A549 (cell line): ENCODE measurements around the gene ZNF385B. TPM values are rescaled to one million over a fixed set of nuclear protein-coding genes. Genes with fewer than 3 reads are reported as not detected.

Source experiments
- ATAC-seq, 2 experiments: fragments of 200-7000 bp in 1 of 2; fragments of >200 bp in 1 of 2; cut with Nextera tagmentation in 1 of 2; cut with Tn5 transposase in 1 of 2; 3 replicates each; pipeline versions ENCODE4 v1.8.0 to v1.9.1; 2018 to 2020; ENCODE audit warnings: mild to moderate bottlenecking in 1 of 2, moderate library complexity in 1 of 2
- CTCF ChIA-PET: fragments of 300-600 bp; sonication (Branson Sonifier 250); formaldehyde crosslinking; extraction: SDS; loops from one replicate; lab custom pipeline; 2021; ENCODE audit warnings: antibody characterized with exemption, inconsistent platforms; lab: Yijun Ruan, JAX
- POLR2A ChIA-PET: fragments of 350-600 bp; formaldehyde crosslinking; extraction: SDS; loops from one replicate; lab custom pipeline; 2021; ENCODE audit warnings: antibody characterized with exemption, inconsistent platforms; lab: Yijun Ruan, JAX
- DNase-seq, 2 experiments: peaks; one replicate each; pipeline versions ENCODE4 v3.0.0 to v3.0.0-alpha.2; 2011 to 2016; ENCODE audit warnings: low read depth in 1 of 2, low spot score in 1 of 2
- FAIRE-seq: peaks from 2 replicates; lab custom pipeline; 2011; peaks lifted over from hg19 to GRCh38; lab: Jason Lieb, UNC
- H3K27ac ChIP-seq, 2 experiments: fragments of >200 bp; sonication (Bioruptor Twin); formaldehyde crosslinking; 3 replicates each; pipeline ENCODE4 v1.5.1; 2016 to 2017
- H3K4me1 ChIP-seq: fragments of >200 bp; sonication (Bioruptor Twin); formaldehyde crosslinking; 3 replicates; pipeline ENCODE4 v1.6.1; 2016
- H3K4me2 ChIP-seq: fragments of >200 bp; sonication (Bioruptor Twin); formaldehyde crosslinking; 3 replicates; pipeline ENCODE4 v1.6.1; 2016
- H3K4me3 ChIP-seq: fragments of >200 bp; sonication (Bioruptor Twin); formaldehyde crosslinking; 3 replicates; pipeline ENCODE4 v1.5.1; 2016
- H3K9me3 ChIP-seq: fragments of >200 bp; sonication (Bioruptor Twin); formaldehyde crosslinking; 3 replicates; pipeline ENCODE4 v1.6.1; 2016
- CBX8 ChIP-seq: fragments of 200-600 bp; sonication (generic); IDR thresholded peaks from 2 replicates; pipeline ENCODE4 v1.6.1; 2016
- CEBPB ChIP-seq, 2 experiments: fragments of >200 bp in 1 of 2; sonication (Bioruptor Twin) in 1 of 2; formaldehyde crosslinking in 1 of 2; IDR thresholded peaks; 2 replicates each; pipeline ENCODE4 v1.6.1; 2012 to 2016
- CTCF ChIP-seq: fragments of >200 bp; sonication (Bioruptor Twin); formaldehyde crosslinking; IDR thresholded peaks from 3 replicates; pipeline ENCODE4 v1.5.1; 2016
- EHF ChIP-seq: fragments of 250-450 bp; sonication (Bioruptor Pico); IDR thresholded peaks from 2 replicates; pipeline ENCODE4 v1.5.0; 2020; ENCODE audit warnings: mild to moderate bottlenecking
- EHMT2 ChIP-seq: fragments of 200-600 bp; sonication (generic); IDR thresholded peaks from 2 replicates; pipeline ENCODE4 v1.6.1; 2016; ENCODE audit warnings: antibody characterized with exemption, low read depth, mild to moderate bottlenecking, moderate library complexity
- EP300 ChIP-seq, 2 experiments: fragments of >200 bp; sonication (Bioruptor Twin); formaldehyde crosslinking; IDR thresholded peaks; 2 replicates in 1 of 2; 3 replicates in 1 of 2; pipeline ENCODE4 v1.6.1; 2016 to 2017
- FOSB ChIP-seq: fragments of 250-450 bp; sonication (Bioruptor Pico); IDR thresholded peaks from 2 replicates; pipeline ENCODE4 v1.5.0; 2020; ENCODE audit warnings: mild to moderate bottlenecking, moderate library complexity
- GATA3 ChIP-seq: IDR thresholded peaks from 2 replicates; pipeline ENCODE4 v1.6.1; 2012; ENCODE audit warnings: borderline replicate concordance
- HES2 ChIP-seq: fragments of >200 bp; sonication (Bioruptor Twin); formaldehyde crosslinking; IDR thresholded peaks from 2 replicates; pipeline ENCODE4 v1.6.1; 2016
- HMGXB4 ChIP-seq: fragments of 250-450 bp; sonication (Bioruptor Pico); IDR thresholded peaks from 2 replicates; pipeline ENCODE4 v1.5.0; 2021; ENCODE audit warnings: mild to moderate bottlenecking, moderate library complexity, borderline replicate concordance
- HOXA7 ChIP-seq: fragments of 250-450 bp; sonication (Bioruptor Pico); IDR thresholded peaks from 2 replicates; pipeline ENCODE4 v1.5.0; 2020; ENCODE audit warnings: mild to moderate bottlenecking, moderate library complexity
- JUN ChIP-seq, 2 experiments: fragments of >200 bp; sonication (Bioruptor Twin); formaldehyde crosslinking; IDR thresholded peaks; 2 replicates in 1 of 2; 3 replicates in 1 of 2; pipeline ENCODE4 v1.6.1; 2016 to 2017
- JUNB ChIP-seq: fragments of >200 bp; sonication (Bioruptor Twin); formaldehyde crosslinking; IDR thresholded peaks from 2 replicates; pipeline ENCODE4 v1.6.1; 2016
- KDM5A ChIP-seq: fragments of 200-600 bp; sonication (generic); IDR thresholded peaks from 2 replicates; pipeline ENCODE4 v1.6.1; 2016; ENCODE audit warnings: antibody characterized with exemption, mild to moderate bottlenecking
- MAFK ChIP-seq: fragments of 450-650 bp; IDR thresholded peaks from 2 replicates; pipeline ENCODE4 v1.6.1; 2014; ENCODE audit not compliant: partially characterized antibody
- MAX ChIP-seq: IDR thresholded peaks from 2 replicates; pipeline ENCODE4 v1.6.1; 2012
- PBX3 ChIP-seq: IDR thresholded peaks from 2 replicates; pipeline ENCODE4 v1.6.1; 2012
- POLR2AphosphoS2 ChIP-seq: conservative IDR thresholded peaks from 2 replicates; pipeline ENCODE4 v1.6.1; 2012; ENCODE audit warnings: low read length, improper control_type of control experiment, inconsistent platforms
- RAD21 ChIP-seq, 2 experiments: fragments of >200 bp in 1 of 2; sonication (Bioruptor Twin) in 1 of 2; formaldehyde crosslinking in 1 of 2; IDR thresholded peaks in 1 of 2; conservative IDR thresholded peaks in 1 of 2; 2 replicates in 1 of 2; 3 replicates in 1 of 2; pipeline ENCODE4 v1.6.1; 2012 to 2018; ENCODE audit warnings: inconsistent platforms in 1 of 2
- RCOR1 ChIP-seq: fragments of 150-350 bp; IDR thresholded peaks from 2 replicates; pipeline ENCODE4 v1.6.1; 2014; ENCODE audit warnings: antibody characterized with exemption, low read length, low read depth
- RNF2 ChIP-seq: fragments of 200-600 bp; sonication (generic); IDR thresholded peaks from 2 replicates; pipeline ENCODE4 v1.6.1; 2016; ENCODE audit warnings: low read depth, mild to moderate bottlenecking, antibody characterized with exemption, moderate library complexity, borderline replicate concordance
- SREBF2 ChIP-seq: fragments of 450-650 bp; IDR thresholded peaks from 2 replicates; pipeline ENCODE4 v1.6.1; 2014; ENCODE audit warnings: mild to moderate bottlenecking, moderate library complexity
- ZC3H11A ChIP-seq: fragments of 450-650 bp; IDR thresholded peaks from 2 replicates; pipeline ENCODE4 v1.6.1; 2014; ENCODE audit warnings: antibody characterized with exemption, mild to moderate bottlenecking
- ZNF302 ChIP-seq: fragments of 250-450 bp; sonication (Bioruptor Pico); IDR thresholded peaks from 2 replicates; pipeline ENCODE4 v1.9.0; 2021; ENCODE audit warnings: inconsistent platforms, mild to moderate bottlenecking, moderate library complexity
- WGBS: methylation state at CpG from one replicate; pipeline ENCODE4 v1.1.6; 2017; ENCODE audit errors: missing lambda C conversion rate; 5-methylcytosine and 5-hydroxymethylcytosine counted together
- polyA plus RNA-seq, 4 experiments: library from polyadenylated mRNA; depleted of rRNA in 3 of 4; stranded (reverse); fragments of >200 nt; fragmentation: RNase III in 1 of 4; extraction: RNeasy Plus Mini Kit Qiagen cat#74134 plus additional on column Dnase treatment in 1 of 4; gene quantifications; 2 replicates in 3 of 4; 3 replicates in 1 of 4; pipeline ENCODE4 v1.2.3, GENCODE V29; 2011 to 2017

The ZNF385B gene
- polyA plus RNA-seq, 2 of the 4 experiments (the other 2 are of a cell fraction) = not detected

GRCh38 chr2:179817181-179817841, 44.1 kb downstream of the ZNF385B start:
- Histone ChIP-seq H3K4me2 (no peak overlapping the region), H3K27ac (no peak overlapping the region), H3K4me3 (no peak overlapping the region), H3K4me1 (no peaks in the 10 kb centered on the region)
- FAIRE-seq (no peak), DNase-seq (no peak), ATAC-seq (no peak)
- 6% methylated on average over 1 of the region's 1 CpG for WGBS
- ChIA-PET POLR2A (no interaction called here), CTCF (no interaction called here)
- TF ChIP-seq FOSB (CRISPR knock-in tag) (no peak), EHMT2 (no peak), EP300 (IDR thresholded peaks at IDR 0.05) (no peak), MAFK (no peak), HES2 (no peak), CEBPB (IDR thresholded peaks at IDR 0.05) (no peak), MAX (no peak), POLR2AphosphoS2 (no peak), SREBF2 (no peak), JUNB (no peak), CBX8 (no peak), EHF (CRISPR knock-in tag) (no peak)
- TF ChIP-seq, all 56 proteins: peak for 0
- no peaks in the 10 kb centered on the region for H3K9me3 ChIP-seq

GRCh38 chr2:179814050-179814449, 47.4 kb downstream of the ZNF385B start:
- TF ChIP-seq RAD21 (conservative IDR thresholded peaks at IDR 0.05 in 1 of 2, IDR thresholded peaks at IDR 0.05 in 1 of 2) (no peak), RCOR1 (no peak), HMGXB4 (no peak), CTCF (no peak), GATA3 (no peak), ZC3H11A (no peak), JUN (IDR thresholded peaks at IDR 0.05) (no peak), PBX3 (no peak), EP300 (IDR thresholded peaks at IDR 0.05) (no peak), KDM5A (no peak), ZNF302 (no peak), HOXA7 (CRISPR knock-in tag) (no peak), RNF2 (no peak)
- FAIRE-seq = no peak

More at GRCh38 chr2:179814050-179814449, 47.4 kb downstream of the ZNF385B start:
- ChIA-PET CTCF (no interaction called here), POLR2A (no interaction called here)
- no peak overlapping the region for H3K27ac ChIP-seq
- no peak overlapping the region for H3K4me2 ChIP-seq
- WGBS = 72% methylated on average over 5 of the region's 5 CpGs
- ATAC-seq (no peak), DNase-seq (no peak)
- H3K4me1 ChIP-seq = no peaks in the 10 kb centered on the region
- no peaks in the 10 kb centered on the region for H3K9me3 ChIP-seq
- H3K4me3 ChIP-seq = no peak overlapping the region
